HG03520 (cell line): Measurements from ENCODE around the gene BRME1.

Source experiments
- ATAC-seq: cut with Tn5 transposase; IDR thresholded peaks from one replicate; pipeline ENCODE4 v1.9.1; 2021; ENCODE audit warnings: mild to moderate bottlenecking, moderate library complexity; ENCODE audit not compliant: unreplicated experiment

Gene BRME1

DNA sequence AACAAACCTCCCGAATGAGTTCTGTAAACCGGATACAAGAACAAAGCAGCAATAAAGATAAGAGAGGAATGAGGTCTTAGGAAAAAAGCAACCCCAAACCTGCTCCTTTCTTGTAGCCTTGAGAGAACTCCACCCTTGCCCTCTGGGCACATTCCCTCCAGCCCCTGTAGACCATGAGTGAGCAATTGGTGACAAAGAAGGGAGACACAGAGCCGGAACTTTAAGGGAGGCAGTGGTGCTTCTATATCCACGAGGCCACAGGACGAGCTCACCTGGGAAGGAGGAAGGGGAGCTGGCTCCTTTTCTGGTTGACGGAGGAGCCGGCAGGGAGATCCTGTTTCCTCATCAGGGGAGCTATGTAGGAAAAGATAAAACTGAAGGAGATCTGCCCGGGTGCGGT is 13.0 kb downstream of the BRME1 start:
- no peak for ATAC-seq

DNA sequence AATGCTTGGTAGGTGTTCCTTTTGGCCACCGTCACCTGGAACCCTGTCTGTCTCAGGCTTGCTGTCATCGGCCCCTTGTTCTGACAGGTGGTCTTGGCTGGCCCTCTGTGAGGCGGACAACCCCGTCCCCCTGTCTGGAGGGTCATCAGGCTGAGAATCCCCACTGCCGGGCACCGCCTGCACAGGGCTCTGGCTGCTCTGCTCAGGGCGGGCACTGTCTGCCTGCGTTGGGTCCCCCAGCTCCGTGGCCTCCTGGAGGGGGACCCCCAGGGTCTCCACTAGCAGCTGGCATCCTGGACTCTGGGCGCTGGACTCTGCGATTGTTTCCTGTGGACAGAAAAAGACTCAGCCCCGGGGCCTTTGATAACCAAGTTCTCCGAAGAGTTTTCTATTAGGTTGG is 15.8 kb downstream of the BRME1 start:
- ATAC-seq, result no peak

DNA sequence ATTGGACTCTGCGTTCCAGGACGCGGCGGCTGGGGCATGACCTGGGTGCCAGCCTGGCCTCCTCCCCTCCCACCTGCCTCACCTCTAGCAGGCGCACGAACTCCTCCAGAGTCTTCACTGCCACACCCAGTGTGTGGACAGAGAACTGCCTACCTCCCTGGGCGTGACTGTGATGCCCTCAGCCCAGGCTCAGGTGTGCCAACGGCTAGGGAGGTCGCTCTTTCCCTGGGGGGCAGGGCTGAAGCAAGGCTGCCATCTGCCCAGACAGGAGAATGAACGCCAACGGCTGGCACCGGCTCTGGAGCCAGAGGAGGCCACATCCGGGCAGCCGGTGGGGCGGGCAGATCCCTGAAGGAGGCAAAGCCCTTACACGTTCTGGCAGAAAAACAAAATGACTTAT is 17.6 kb downstream of the BRME1 start:
- no peak for ATAC-seq

DNA sequence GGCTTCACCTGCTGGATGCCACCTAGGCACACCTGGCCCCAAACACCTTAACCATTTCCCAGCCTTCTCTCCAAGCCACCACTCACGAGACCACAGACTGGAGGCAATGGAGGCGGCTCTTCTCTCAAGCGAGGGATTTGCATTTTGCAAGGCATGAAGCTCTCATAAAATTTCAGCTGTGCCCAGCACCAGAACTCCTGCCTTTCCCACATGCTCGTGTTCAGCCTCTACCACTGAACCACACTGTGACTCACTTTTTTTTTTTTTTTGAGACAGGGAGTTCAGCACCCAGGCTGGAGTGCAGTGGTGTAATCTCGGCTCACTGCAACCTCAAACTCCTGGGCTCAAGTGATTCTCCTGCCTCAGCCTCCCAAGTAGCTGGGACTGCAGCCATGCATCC is 18.4 kb downstream of the BRME1 start:
- no peak for ATAC-seq

DNA sequence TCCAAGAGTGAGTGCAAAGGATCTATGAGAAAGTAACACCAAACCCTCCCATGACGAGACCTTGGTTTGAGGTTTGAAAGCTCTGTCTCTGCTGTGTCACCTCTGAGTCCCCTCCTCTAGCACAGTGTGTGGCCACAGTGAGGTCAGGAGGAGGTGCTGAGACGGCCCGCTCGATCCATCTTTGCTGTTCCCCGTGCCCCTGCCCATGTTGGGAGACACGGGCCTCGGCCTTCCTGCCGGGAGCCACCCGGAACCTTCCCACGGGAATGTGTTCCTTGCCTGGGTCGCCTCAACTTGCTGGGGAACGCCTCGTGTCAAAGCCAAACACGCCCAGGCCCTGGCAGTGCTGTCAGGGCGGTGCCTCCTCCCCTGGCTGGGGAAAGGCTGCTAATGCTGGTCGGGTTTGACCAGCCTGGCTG is 18.9 kb downstream of the BRME1 start:
- ATAC-seq, result no peak

DNA sequence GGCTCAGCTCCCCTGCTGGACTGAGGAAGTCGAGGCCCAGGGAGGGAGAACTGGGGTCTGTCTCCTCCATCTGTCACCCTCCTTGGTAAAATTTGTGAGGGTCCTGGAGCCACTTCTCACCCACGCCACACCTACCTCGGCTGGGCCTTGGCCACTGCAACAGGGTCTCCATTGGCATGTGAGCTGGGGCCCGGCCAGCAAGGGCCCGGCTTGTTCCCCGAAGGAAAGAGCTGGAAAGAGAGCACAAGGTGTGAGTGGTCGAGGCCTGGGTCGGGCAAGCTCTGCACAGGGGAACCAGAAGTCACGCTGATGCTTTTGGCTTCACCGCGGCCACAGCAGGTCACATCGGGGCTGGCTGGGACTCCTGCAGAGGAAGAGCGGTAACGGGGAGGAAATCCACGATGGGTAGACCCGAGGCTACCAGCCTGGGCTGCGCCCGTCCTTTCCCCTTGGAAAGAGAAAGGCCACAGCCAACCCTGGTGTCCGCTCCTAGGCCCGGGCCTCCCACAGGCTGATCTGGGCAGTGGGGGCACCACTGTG is 20.0 kb downstream of the BRME1 start:
- no peak for ATAC-seq

DNA sequence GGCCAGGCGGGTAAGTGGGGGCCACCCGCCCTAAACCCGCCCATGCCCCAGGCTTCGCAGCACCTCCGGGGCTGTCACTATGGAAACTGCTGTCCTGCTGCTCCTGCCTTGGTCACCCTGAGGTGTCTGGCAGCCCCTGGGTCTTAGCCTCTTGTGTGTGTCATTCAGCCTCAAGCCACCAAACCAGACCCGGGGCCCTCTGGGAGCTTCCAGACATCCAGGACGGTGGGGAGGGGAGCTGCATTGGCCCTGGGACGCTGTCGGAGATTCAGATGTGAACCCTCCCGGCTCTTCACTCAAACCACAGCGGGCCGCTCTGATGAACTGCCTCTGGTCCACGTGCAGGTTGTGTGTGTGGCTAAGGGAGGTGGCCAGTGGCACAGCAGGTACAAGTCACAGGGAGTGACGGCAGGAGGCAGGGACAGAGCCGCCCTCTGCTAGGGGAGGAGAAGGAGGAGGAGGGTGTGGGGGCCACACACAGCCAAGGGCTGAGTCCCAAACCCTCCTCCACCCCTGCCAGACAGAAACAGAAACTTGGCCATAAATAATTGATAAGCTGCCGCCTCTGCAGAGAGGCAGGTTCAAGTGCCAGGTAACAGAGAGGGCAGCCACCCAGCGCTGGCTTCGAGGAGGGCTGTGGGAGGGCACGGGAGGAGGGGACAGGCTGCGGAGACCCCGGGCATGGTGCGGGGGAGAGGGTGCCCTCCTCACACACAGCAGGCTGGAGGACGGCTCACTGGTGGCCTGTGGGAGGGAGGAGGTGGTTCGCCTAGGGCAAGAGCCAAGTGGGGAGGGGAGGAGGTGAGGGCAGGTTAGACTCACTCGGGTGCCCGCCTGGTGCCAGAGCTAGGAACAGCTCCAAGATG is 21.0 kb downstream of the BRME1 start:
- no peak for ATAC-seq

DNA sequence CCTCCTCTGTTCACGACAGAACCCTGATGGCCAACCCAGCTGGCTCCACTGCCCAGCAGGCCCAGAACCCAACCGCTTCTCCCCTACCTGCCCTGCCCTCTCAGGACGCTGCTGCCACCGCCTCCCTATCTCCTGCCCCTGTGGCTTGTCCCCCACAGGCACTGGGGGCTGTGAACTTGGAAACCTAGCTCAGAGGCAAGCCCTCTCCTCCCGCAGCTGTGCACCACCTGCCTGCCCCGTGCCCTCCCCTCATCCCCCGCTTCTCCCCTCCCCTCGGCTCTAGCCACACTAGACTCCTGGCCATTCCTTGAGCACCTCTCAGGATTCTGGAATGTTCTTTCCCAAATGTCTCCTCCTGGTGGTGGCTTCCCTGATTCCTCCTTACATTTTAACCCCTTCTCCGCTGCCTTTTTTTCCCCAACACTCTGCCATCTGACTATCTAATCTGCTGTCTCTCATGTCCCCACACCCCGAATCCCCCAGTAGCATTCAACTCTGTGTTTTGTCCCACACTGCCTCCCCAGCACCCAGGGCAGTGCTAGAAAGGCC is 22.3 kb downstream of the BRME1 start:
- ATAC-seq, result no peak

DNA sequence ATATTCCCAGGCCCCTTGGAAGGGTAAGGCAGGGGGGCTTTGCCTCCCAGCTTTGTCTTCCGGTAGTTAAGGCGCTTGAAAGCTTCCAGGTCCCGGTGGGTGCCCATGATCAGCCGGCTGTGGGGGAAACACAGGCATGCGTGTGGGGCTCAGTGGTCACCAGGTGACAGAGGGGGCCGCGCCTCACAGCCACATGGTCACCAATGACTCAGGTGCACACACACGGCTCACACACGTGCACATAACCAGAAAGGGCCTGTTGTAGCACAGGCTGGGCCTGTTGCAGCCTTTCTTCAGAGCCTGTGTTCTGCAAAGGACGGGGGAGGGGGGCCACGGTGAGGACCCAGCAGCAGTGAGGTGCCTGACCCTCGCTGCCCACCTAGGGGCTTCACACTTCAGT is 23.1 kb downstream of the BRME1 start:
- ATAC-seq, result no peak

DNA sequence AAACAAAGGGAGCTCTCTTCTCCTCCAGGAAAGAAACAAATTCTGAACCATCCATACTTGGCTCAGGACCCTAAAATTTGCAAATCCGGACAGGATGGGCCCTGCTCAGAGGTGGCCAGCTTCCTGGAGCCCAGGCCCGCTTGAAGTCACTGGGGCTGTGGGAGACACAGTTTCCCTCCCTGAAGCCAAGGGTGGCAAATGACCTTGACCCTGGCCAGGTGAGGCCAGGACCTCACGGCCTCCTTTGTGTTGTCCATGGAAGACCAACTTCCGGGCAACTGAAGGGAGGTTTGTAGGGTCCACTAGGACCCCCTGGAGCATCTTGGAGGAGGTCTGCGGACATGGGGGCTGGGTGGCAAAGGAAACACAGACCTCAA is 23.5 kb downstream of the BRME1 start:
- no peak for ATAC-seq

DNA sequence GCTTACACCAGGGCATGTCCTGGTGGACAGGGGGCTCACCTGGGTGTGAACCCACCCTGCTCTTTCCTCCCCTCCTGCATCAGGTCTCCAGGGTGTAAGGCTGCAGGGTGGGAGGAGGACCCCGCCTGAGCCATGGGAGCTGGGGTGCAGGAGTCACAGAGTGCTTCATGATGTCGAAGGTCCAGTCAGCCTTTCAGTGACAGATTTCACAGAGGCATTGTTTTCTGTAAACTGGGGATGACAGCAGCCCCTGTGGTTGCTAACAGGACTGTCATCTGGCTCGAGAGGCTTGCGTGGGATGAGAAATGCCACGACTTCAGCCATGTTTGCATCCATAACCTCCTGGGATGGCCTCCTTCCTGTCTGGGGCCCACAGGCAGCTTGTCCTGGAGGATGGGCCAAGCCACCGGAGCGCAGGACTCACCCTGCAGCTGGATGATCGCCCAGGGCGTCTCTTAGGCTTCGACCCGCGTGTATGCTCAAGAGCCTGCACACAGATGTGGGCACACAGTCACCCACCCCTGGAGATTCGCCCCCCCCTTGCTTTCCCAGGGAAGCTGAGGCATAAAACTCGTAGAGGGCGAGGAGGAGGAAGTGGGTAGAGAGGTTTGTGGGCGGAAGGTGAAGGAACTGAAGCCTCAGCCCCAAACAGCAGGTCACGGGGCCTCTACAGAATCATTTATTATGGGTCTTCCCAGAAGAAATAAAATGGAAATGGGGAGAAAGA is 24.1 kb downstream of the BRME1 start:
- ATAC-seq, result no peak

DNA sequence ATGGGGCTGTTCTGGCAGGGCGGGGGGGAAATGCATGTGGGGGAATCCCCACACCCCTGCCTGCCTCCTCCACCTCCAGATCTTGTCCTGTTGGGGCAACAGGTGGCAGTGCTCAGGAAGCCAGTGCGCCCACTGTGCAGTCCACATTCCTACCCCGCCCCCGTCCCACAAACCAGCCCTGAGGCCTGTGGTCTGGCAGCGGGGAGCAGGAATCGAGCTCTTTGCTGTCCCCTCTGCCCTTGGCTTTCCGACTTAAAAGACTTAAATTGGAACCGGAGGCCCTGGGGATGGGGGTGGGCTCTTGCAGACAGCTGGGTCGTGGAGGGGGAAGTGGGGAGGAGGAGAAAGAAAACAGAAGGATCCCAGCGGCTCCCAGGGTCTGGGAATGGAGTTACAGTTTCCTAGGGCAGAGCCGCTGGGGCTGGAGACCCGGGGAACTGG is 24.6 kb downstream of the BRME1 start:
- ATAC-seq, result no peak

DNA sequence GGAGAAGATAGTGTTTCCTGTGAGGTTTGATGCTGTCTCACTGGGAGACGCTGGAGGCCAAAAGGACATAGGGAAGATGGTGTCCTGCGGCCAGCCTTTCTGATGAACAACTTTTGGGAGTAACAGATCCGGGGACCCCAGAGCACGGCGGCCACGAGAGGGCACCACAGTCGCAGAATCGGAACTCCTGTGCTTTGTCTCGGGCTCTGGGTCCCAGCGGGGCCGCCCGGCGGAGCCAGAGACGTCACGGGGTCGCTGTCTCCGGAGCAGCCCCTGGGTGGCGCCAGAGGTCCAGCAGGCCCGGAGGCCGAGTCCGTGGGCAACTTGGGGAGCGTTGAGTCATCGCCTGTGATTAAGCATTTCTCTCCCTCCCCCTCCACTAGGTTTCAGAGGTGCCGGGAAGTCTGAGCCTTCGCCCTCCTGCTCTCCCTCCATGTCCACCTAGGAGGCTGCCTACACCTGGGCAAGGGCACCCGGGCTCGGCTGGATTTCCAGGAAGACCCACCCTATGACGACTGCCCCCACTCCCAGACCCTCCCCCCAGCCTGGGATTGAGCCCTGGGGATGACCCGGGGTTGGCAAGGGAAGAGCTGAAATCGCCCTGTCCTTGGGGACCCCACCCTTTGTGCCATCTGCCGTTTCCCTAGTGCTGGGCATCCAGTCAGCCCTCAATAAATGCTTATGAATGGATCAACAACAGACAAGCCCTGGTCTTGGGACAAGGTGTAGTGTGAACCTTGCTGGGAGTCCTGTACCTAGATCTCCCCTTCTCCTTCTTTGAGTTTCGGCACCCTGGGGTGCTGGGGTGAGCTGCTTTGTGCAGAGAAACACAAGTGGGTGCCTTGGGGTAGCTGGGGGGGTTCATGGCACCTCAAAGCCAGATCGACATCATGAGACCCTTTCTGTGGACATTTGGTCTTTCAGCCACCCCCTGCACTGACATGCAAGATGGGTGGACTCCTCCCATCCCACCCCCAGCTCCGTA is 25.6 kb downstream of the BRME1 start:
- no peak for ATAC-seq

DNA sequence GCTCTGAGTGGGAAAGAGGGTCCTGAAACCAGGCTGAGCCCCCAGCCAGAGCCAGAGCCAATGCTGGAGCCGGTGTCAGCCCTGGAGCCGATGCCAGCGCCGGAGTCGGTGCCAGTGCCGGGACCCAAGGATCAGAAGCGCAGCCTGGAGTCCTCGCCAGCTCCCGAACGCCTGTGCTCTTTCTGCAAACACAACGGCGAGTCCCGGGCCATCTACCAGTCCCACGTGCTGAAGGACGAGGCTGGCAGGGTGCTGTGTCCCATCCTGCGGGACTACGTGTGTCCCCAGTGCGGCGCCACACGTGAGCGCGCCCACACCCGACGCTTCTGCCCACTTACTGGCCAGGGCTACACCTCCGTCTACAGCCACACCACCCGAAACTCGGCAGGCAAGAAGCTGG is 28.6 kb downstream of the BRME1 start:
- ATAC-seq, result no peak

DNA sequence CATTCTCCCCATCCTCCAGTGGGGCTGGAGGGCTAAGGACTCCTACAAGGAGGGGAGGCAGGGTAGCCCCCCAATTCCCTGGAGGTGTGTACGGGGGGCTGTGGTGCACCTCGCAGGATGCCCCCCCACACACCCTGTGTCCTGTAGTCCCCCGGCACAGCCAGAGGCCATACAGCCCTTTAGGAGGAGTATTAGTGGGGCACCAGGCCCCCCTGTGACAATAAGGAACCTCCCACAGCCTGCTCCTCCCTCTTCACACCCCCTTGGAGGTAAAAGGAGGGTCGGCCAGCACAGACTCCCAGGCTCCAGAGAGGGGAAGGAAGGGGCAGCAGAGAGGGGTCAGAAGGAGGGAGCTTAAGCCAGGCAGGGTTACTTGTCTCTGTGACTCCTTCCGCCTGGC is 29.1 kb downstream of the BRME1 start, which contains the start of gene NANOS3:
Gene NANOS3, plus strand, starts transcription at position 301 of the 400 bp plus-strand sequence. CDS start 115 bp downstream, outside the sequence.
- ATAC-seq, result no peak

DNA sequence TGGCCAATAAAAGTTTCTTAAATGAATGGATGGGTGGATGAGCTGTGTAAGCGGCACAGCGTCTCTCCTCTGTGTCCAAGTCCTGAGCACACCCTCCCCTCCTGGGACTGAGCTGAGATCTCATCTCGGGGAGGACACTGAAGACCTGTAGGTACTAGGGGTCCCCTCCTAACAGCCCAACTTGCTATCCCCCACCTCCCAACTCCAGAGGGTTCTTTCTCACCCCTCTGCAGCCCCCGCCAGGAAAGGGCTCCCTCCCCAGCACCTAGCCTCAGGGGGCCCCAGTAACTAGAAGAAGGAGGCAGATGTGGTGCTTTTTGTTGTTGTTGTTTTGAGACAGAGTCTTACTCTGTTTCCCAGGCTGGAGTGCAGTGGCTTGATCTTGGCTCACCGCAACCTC is 30.1 kb downstream of the BRME1 start:
- no peak for ATAC-seq

DNA sequence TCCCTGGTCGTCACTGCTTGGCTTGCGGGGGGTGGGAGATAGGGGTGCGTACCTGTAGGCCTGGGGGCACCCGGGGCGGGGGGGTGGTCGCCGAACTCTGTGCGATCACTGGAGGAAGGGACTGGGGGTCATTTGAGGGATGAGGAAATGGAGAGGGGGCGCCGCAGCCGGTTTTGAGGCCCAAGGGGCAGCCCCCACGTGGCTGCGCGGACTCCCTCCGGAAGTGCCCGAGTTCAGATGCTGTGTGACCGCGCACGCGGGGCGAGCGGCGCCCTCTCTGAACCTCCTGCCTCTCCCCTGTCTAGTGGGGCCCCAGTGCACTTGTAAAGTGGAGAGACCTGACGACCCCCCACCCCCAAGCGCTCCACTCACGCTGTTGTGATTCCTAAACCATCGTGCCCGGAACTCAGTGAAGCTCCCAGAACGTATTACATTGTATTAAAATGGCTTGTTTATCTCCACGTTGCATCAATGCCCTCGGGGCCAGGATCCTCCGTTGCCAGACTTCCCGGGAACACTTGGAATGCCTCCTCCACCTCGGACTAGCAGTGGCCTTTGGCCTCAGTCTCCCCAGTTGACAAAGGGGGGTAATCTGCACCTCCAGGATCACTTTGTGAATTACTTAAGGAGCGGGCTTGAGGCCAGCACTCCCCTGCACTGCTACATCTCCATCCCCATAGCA is 31.9 kb downstream of the BRME1 start:
- no peak for ATAC-seq

DNA sequence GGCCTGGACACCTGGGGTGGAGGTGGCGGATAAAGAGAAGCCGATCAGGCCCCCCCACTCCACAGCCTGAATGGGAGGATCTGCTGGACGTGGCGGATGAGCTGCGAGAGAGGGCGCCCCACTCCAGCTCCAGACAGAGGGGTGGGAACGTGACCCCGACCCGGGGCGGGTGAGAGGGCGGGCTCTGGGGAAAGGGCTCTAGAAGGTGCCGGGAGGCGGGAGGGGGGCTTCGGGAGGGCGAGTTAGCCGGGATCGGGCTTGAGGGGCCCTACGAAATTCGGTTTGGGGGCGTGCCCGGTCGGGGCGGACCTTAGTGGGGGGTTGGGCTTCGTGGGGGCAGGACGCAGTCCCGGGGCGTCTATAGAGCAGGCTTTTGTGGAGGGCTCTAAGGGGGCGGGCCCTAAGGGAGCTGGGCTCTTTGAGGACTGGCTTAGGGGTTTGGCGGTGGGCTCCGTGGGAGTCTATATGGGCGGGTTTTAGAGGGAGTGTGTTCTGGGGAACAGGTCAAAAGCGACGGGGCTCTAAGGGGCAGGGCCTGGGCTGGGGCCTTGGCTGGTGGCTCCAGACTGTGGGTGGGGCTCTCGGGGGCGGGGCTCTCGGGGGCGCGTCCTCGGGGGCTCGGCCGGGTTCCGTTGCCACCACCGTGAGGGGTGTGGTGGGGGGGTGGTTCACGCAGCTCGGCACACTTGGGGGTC is 33.1 kb downstream of the BRME1 start:
- no peak for ATAC-seq

DNA sequence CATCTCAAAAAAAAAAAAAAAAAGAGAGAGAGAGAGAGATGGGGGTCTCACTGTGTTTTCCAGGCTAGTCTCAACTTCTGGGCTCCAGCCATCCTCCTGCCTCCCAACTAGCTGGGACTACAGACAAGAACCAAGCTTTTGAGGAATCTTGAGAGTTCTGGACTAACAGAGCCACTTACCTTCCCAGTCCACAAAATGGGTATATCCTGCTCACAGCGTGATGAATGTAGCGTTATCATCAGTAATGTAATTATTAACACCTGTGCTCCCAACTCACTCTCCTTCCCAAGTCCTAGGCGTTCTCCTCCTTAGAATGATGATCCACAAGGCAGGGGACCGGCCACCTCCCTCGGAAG is 33.6 kb downstream of the BRME1 start:
- ATAC-seq, result no peak
